HepG2 (cell line): ENCODE data around the gene PARD3. TPM values are rescaled to one million over a fixed set of nuclear protein-coding genes. Genes with fewer than 3 reads are reported as not detected.

ENCODE experiments used
- ATAC-seq: fragments of 200-7000 bp; cut with Tn5 transposase; 3 replicates; pipeline ENCODE4 v1.9.1; 2020; ENCODE audit warnings: mild to moderate bottlenecking, moderate library complexity
- BruUV-seq: library from RNA; stranded (reverse); fragments of 400-500 nt; replicated peaks from 2 replicates; lab custom pipeline; 2021; lab: Mats Ljungman, UMichigan
- CTCF ChIA-PET: fragments of 300-600 bp; formaldehyde crosslinking; extraction: SDS; loops from one replicate; lab custom pipeline; 2021; ENCODE audit warnings: low total read pairs, inconsistent platforms, low intra/inter-chr PET ratio; lab: Yijun Ruan, JAX
- POLR2A ChIA-PET: fragments of 350-600 bp; sonication (Branson Sonifier 250); formaldehyde crosslinking; loops from one replicate; lab custom pipeline; 2020; ENCODE audit warnings: antibody characterized with exemption, inconsistent platforms; lab: Yijun Ruan, JAX
- DNase-seq: peaks from one replicate; pipeline ENCODE4 v3.0.0-alpha.2; 2015; ENCODE audit warnings: low spot score
- FAIRE-seq: peaks from 3 replicates; lab custom pipeline; 2011; peaks lifted over from hg19 to GRCh38; lab: Jason Lieb, UNC
- H2AFZ ChIP-seq: one replicate; pipeline ENCODE4 v1.6.1; 2011; ENCODE audit warnings: low read length, inconsistent platforms
- H3K27ac ChIP-seq: fragments of 300-600 bp; 3 replicates; pipeline ENCODE4 v1.8.0; 2011; ENCODE audit warnings: mixed run types, mild to moderate bottlenecking, mixed read lengths, low read length, inconsistent platforms; ENCODE audit not compliant: insufficient read depth; ENCODE audit errors: extremely low read length
- H3K27me3 ChIP-seq, 2 experiments: fragments of 200-600 bp in 1 of 2; 2 replicates in 1 of 2; 3 replicates in 1 of 2; pipeline versions ENCODE4 v1.6.0 to v1.8.0; 2011; ENCODE audit warnings: low read length in 2 of 2, mild to moderate bottlenecking in 2 of 2, moderate library complexity in 2 of 2, inconsistent platforms in 1 of 2; ENCODE audit not compliant: insufficient read depth in 2 of 2, control insufficient read depth in 1 of 2
- H3K36me3 ChIP-seq, 2 experiments: fragments of 200-600 bp in 1 of 2; replicated peaks in 1 of 2; 2 replicates in 1 of 2; 3 replicates in 1 of 2; pipeline versions ENCODE4 v1.5.1 to v1.8.0; 2011; ENCODE audit warnings: low read length in 2 of 2, inconsistent platforms in 1 of 2; ENCODE audit not compliant: insufficient read depth in 2 of 2, control insufficient read depth in 1 of 2
- H3K4me1 ChIP-seq: 2 replicates; pipeline ENCODE4 v1.5.1; 2012; ENCODE audit warnings: low read length, inconsistent platforms; ENCODE audit not compliant: insufficient read depth
- H3K4me2 ChIP-seq: 2 replicates; pipeline ENCODE4 v1.6.0; 2011; ENCODE audit warnings: low read depth, low read length, inconsistent platforms
- H3K4me3 ChIP-seq, 3 experiments: fragments of 200-600 bp in 1 of 3; sonication (generic), shearing (Covaris generic) in 1 of 3; replicated peaks in 1 of 3; 2 replicates each; pipeline ENCODE4 v1.5.1; 2011 to 2016; ENCODE audit warnings: low read length in 3 of 3, inconsistent platforms in 2 of 3, low read depth in 2 of 3, mild to moderate bottlenecking in 2 of 3, control low read depth in 1 of 3, mixed read lengths in 1 of 3; ENCODE audit not compliant: insufficient read depth in 1 of 3
- H3K79me2 ChIP-seq: one replicate; pipeline ENCODE4 v1.6.1; 2011; ENCODE audit warnings: low read length, inconsistent platforms; ENCODE audit not compliant: insufficient read depth
- H3K9ac ChIP-seq: 2 replicates; pipeline ENCODE4 v1.6.0; 2011; ENCODE audit warnings: mild to moderate bottlenecking, low read depth, low read length, inconsistent platforms; ENCODE audit not compliant: insufficient read depth
- H3K9me3 ChIP-seq: 2 replicates; pipeline ENCODE4 v1.5.1; 2012; ENCODE audit warnings: mild to moderate bottlenecking, low read length
- H4K20me1 ChIP-seq: 2 replicates; pipeline ENCODE4 v1.6.0; 2011; ENCODE audit warnings: inconsistent platforms, mild to moderate bottlenecking, low read length, moderate library complexity; ENCODE audit not compliant: insufficient read depth
- ATM ChIP-seq: fragments of 450-650 bp; IDR thresholded peaks from 2 replicates; pipeline ENCODE4 v1.7.1; 2017; ENCODE audit warnings: mild to moderate bottlenecking, borderline replicate concordance
- CREM ChIP-seq, 2 experiments: sonication (generic) in 1 of 2; formaldehyde crosslinking in 1 of 2; IDR thresholded peaks; 2 replicates each; pipeline versions ENCODE4 v1.4.0 to v1.6.1; 2016 to 2020; ENCODE audit warnings: antibody characterized with exemption in 1 of 2, mild to moderate bottlenecking in 1 of 2, missing genetic modification reagents in 1 of 2
- ZNF256 ChIP-seq: sonication (generic); formaldehyde crosslinking; conservative IDR thresholded peaks from 2 replicates; pipeline ENCODE4 v1.4.0; 2020; ENCODE audit warnings: missing genetic modification reagents
- ZNF552 ChIP-seq: sonication (generic); formaldehyde crosslinking; IDR thresholded peaks from 2 replicates; pipeline ENCODE4 v1.9.0; 2022; ENCODE audit warnings: missing genetic modification reagents, mild to moderate bottlenecking, borderline replicate concordance
- ZSCAN9 ChIP-seq: IDR thresholded peaks from 2 replicates; pipeline ENCODE4 v1.6.1; 2016; ENCODE audit warnings: borderline replicate concordance
- WGBS: methylation state at CpG from one replicate; pipeline ENCODE4 v1.1.6; 2017; ENCODE audit warnings: low lambda C conversion rate; 5-methylcytosine and 5-hydroxymethylcytosine counted together
- in situ Hi-C: cut with HindIII; loops from 2 replicates; pipeline ENCODE4 v1.10.0; 2017; ENCODE audit warnings: low pct_unique_long_range_greater_than_20kb; ENCODE audit not compliant: extremely low pct_ligation_motif_present
- intact Hi-C: fragments of 100-400 bp; cut with micrococcal nuclease; formaldehyde crosslinking; loops from one replicate; pipeline ENCODE4 v1.10.0; 2022; ENCODE audit not compliant: unreplicated experiment
- polyA plus RNA-seq, 8 experiments: library from polyadenylated mRNA; depleted of rRNA in 3 of 8; stranded (reverse) in 7 of 8; unstranded in 1 of 8; fragments of >200 nt; fragmentation: Illumina TruSeq in 4 of 8; extraction: Trizol in 4 of 8; gene quantifications; 2 replicates each; pipeline versions ENCODE4 v1.2.1 to v1.2.3, GENCODE V29; 2011 to 2016; ENCODE audit warnings: low read depth in 4 of 8, missing spikeins in 1 of 8, mixed read lengths in 1 of 8; ENCODE audit not compliant: insufficient read depth in 1 of 8
- total RNA-seq, 5 experiments: library from RNA; depleted of rRNA; stranded (reverse); fragments of >200 nt; fragmentation: Illumina TruSeq; extraction: Trizol; gene quantifications; 2 replicates each; pipeline ENCODE4 v1.2.3, GENCODE V29; 2016; ENCODE audit warnings: low read depth in 1 of 5
- TF ChIP-seq, protein P1 (sequence below): sonication (generic); formaldehyde crosslinking; IDR thresholded peaks from 2 replicates; pipeline ENCODE4 v1.5.0; 2020; ENCODE audit warnings: mild to moderate bottlenecking, missing genetic modification reagents, moderate library complexity
- TF ChIP-seq, protein P2 (sequence below): fragments of 450-650 bp; IDR thresholded peaks from 2 replicates; pipeline ENCODE4 v1.6.1; 2017
- TF ChIP-seq, protein P3 (sequence below): sonication (generic); formaldehyde crosslinking; IDR thresholded peaks from 2 replicates; pipeline ENCODE4 v1.4.0; 2020; ENCODE audit warnings: missing genetic modification reagents
- TF ChIP-seq, protein P4 (sequence below): sonication (generic); formaldehyde crosslinking; IDR thresholded peaks from 2 replicates; pipeline ENCODE4 v1.8.0; 2022; ENCODE audit warnings: missing genetic modification reagents, mild to moderate bottlenecking, borderline replicate concordance
- TF ChIP-seq, protein P5 (sequence below): sonication (generic); formaldehyde crosslinking; IDR thresholded peaks from 2 replicates; pipeline ENCODE4 v1.4.0; 2020; ENCODE audit warnings: mild to moderate bottlenecking, missing genetic modification reagents
- TF ChIP-seq, protein P6 (sequence below): sonication (generic); formaldehyde crosslinking; IDR thresholded peaks from 2 replicates; pipeline ENCODE4 v1.4.0; 2020; ENCODE audit warnings: missing genetic modification reagents

PARD3 gene
- total and polyA plus RNA-seq, 2 of the 13 experiments (the other 11 are each of a cell fraction or from before 2014, with no cell fraction given), result 40.9 to 60.0 TPM

DNA sequence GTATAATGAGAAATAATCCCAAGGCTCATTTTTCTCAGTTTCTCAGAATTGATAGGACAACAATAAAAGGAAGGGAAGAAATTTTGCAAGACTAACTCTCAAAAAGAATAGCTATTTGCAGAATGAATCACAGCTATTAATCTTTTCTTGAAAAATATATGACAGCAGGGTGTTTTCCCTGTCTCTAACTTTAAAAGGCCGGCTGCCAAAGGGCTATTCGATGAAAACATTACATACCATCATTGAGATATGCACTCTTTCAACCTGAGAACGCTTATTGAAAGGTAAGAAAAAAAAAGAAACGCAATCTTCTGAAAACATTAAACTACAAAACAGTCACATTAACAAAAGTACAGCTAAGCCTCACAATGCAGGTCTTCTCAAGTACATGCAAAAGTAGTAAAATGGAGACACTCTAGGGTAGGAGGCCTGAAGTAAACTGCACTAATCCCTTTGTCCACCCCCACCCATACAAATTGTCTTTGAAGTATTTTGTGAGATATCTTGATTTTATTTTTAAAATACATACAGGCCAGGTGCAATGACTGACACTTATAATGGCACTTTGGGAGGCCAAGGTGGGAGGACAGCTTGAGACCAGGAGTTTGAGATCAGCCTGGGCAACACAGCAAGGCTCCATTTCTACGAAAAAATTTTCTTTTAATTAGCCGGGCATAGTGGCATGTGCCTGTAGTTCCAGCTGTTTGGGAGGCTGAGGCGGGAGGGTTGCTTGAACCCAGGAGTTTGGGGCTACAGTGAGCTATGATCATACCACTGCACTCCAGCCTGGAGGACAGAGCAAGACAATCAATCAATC is 83.0 kb downstream of the PARD3 start:
- intact Hi-C loops, result loop anchor here (10.0 kb wide), 1 partner anchor 47 kb away; no protein-coding TSS in a partner anchor
- CTCF ChIA-PET, result interaction anchor here (1.1 to 1.7 kb wide), 2 partner anchors 9 to 47 kb away, joined by 3 to 4 read pairs; no protein-coding TSS in a partner anchor
- no peak overlapping the region for H3K4me3 ChIP-seq
- peaks cover 18% of the 10 kb centered on the region; the same call in 1 of the 2 replicates for H4K20me1 ChIP-seq
- H3K36me3 ChIP-seq, result no peaks in the 10 kb centered on the region
- peaks cover 79% of the 10 kb centered on the region for H3K79me2 ChIP-seq
- DNase-seq (no peak), ATAC-seq (no peak), FAIRE-seq (no peak)
- 75% methylated on average over 7 of the region's 7 CpGs for WGBS
- H3K4me2 ChIP-seq, result no peak overlapping the region; the same call in 1 of the 2 replicates
- in situ Hi-C loops, result no loop called here
- H3K27ac ChIP-seq, result peak overlapping the region; percentile 15
- H3K27me3 ChIP-seq, result no peaks in the 10 kb centered on the region
- BruUV-seq, result no TSS peak
- POLR2A ChIA-PET, result interaction anchor here (0.7 to 1.3 kb wide), 4 partner anchors 8 to 82 kb away, joined by 3 to 4 read pairs (median 3); no protein-coding TSS in a partner anchor
- no peaks in the 10 kb centered on the region for H3K9me3 ChIP-seq
- no peak overlapping the region for H3K9ac ChIP-seq
- peaks cover 83% of the 10 kb centered on the region for H3K4me1 ChIP-seq
- H2AFZ ChIP-seq, result no peak overlapping the region
- TF ChIP-seq, protein P1, sequence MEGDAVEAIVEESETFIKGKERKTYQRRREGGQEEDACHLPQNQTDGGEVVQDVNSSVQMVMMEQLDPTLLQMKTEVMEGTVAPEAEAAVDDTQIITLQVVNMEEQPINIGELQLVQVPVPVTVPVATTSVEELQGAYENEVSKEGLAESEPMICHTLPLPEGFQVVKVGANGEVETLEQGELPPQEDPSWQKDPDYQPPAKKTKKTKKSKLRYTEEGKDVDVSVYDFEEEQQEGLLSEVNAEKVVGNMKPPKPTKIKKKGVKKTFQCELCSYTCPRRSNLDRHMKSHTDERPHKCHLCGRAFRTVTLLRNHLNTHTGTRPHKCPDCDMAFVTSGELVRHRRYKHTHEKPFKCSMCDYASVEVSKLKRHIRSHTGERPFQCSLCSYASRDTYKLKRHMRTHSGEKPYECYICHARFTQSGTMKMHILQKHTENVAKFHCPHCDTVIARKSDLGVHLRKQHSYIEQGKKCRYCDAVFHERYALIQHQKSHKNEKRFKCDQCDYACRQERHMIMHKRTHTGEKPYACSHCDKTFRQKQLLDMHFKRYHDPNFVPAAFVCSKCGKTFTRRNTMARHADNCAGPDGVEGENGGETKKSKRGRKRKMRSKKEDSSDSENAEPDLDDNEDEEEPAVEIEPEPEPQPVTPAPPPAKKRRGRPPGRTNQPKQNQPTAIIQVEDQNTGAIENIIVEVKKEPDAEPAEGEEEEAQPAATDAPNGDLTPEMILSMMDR (CRISPR knock-in tag), result no peak
- TF ChIP-seq ZNF256 (CRISPR knock-in tag) (no peak), CREM (IDR thresholded peaks at IDR 0.05) (no peak), CREM (CRISPR knock-in tag; IDR thresholded peaks at IDR 0.05) (no peak), ZSCAN9 (CRISPR knock-in tag) (no peak), ATM (no peak), ZNF552 (CRISPR knock-in tag) (no peak)
- TF ChIP-seq, protein P2, sequence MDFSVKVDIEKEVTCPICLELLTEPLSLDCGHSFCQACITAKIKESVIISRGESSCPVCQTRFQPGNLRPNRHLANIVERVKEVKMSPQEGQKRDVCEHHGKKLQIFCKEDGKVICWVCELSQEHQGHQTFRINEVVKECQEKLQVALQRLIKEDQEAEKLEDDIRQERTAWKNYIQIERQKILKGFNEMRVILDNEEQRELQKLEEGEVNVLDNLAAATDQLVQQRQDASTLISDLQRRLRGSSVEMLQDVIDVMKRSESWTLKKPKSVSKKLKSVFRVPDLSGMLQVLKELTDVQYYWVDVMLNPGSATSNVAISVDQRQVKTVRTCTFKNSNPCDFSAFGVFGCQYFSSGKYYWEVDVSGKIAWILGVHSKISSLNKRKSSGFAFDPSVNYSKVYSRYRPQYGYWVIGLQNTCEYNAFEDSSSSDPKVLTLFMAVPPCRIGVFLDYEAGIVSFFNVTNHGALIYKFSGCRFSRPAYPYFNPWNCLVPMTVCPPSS, result no peak
- TF ChIP-seq, protein P3, sequence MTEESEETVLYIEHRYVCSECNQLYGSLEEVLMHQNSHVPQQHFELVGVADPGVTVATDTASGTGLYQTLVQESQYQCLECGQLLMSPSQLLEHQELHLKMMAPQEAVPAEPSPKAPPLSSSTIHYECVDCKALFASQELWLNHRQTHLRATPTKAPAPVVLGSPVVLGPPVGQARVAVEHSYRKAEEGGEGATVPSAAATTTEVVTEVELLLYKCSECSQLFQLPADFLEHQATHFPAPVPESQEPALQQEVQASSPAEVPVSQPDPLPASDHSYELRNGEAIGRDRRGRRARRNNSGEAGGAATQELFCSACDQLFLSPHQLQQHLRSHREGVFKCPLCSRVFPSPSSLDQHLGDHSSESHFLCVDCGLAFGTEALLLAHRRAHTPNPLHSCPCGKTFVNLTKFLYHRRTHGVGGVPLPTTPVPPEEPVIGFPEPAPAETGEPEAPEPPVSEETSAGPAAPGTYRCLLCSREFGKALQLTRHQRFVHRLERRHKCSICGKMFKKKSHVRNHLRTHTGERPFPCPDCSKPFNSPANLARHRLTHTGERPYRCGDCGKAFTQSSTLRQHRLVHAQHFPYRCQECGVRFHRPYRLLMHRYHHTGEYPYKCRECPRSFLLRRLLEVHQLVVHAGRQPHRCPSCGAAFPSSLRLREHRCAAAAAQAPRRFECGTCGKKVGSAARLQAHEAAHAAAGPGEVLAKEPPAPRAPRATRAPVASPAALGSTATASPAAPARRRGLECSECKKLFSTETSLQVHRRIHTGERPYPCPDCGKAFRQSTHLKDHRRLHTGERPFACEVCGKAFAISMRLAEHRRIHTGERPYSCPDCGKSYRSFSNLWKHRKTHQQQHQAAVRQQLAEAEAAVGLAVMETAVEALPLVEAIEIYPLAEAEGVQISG (CRISPR knock-in tag), result no peak
- TF ChIP-seq, protein P4, sequence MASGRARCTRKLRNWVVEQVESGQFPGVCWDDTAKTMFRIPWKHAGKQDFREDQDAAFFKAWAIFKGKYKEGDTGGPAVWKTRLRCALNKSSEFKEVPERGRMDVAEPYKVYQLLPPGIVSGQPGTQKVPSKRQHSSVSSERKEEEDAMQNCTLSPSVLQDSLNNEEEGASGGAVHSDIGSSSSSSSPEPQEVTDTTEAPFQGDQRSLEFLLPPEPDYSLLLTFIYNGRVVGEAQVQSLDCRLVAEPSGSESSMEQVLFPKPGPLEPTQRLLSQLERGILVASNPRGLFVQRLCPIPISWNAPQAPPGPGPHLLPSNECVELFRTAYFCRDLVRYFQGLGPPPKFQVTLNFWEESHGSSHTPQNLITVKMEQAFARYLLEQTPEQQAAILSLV, result no peak
- TF ChIP-seq, protein P5, sequence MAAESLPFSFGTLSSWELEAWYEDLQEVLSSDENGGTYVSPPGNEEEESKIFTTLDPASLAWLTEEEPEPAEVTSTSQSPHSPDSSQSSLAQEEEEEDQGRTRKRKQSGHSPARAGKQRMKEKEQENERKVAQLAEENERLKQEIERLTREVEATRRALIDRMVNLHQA (CRISPR knock-in tag), result no peak
- TF ChIP-seq, protein P6, sequence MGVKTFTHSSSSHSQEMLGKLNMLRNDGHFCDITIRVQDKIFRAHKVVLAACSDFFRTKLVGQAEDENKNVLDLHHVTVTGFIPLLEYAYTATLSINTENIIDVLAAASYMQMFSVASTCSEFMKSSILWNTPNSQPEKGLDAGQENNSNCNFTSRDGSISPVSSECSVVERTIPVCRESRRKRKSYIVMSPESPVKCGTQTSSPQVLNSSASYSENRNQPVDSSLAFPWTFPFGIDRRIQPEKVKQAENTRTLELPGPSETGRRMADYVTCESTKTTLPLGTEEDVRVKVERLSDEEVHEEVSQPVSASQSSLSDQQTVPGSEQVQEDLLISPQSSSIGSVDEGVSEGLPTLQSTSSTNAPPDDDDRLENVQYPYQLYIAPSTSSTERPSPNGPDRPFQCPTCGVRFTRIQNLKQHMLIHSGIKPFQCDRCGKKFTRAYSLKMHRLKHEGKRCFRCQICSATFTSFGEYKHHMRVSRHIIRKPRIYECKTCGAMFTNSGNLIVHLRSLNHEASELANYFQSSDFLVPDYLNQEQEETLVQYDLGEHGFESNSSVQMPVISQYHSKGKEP (CRISPR knock-in tag), result no peak
